Right lobe of liver (tissue), 6 donors: Measurements from ENCODE around the gene BMAL2. TPM values are rescaled to one million over a fixed set of nuclear protein-coding genes. Genes with fewer than 3 reads are reported as not detected.

Source experiments
- ATAC-seq, 4 donors: fragments of 200-7000 bp; cut with Tn5 transposase; one replicate each; pipeline ENCODE4 v1.9.1; 2020; ENCODE audit warnings: mild to moderate bottlenecking in 4 of 4, moderate library complexity in 4 of 4
- DNase-seq, 3 donors: peaks; one replicate each; pipeline ENCODE4 v3.0.0-alpha.2; 2020
- H3K27ac ChIP-seq, 3 donors: fragments of 200-600 bp; one replicate each; pipeline ENCODE4 v1.8.0; 2022
- H3K27me3 ChIP-seq, 2 donors: fragments of 200-600 bp; one replicate each; pipeline ENCODE4 v1.8.0; 2022
- H3K36me3 ChIP-seq, 4 donors: fragments of 200-600 bp; sonication (generic) in 1 of 4; one replicate each; pipeline versions ENCODE4 v1.5.1 to v1.8.0; 2017 to 2022; ENCODE audit warnings: control low read depth in 1 of 4
- H3K4me1 ChIP-seq, 4 donors: fragments of 200-600 bp; sonication (generic) in 1 of 4; one replicate each; pipeline versions ENCODE4 v1.5.1 to v1.8.0; 2017 to 2022; ENCODE audit warnings: control low read depth in 1 of 4
- H3K4me3 ChIP-seq, 3 donors: fragments of 200-600 bp; one replicate each; pipeline ENCODE4 v1.8.0; 2022
- H3K9me3 ChIP-seq, 4 donors: fragments of 200-600 bp; sonication (generic) in 1 of 4; one replicate each; pipeline versions ENCODE4 v1.5.1 to v1.8.0; 2017 to 2022; ENCODE audit warnings: control low read depth in 1 of 4
- POLR2A ChIP-seq: fragments of 450-650 bp; IDR thresholded peaks from one replicate; pipeline ENCODE4 v1.6.1; 2017; ENCODE audit warnings: antibody characterized with exemption, mild to moderate bottlenecking
- WGBS: methylation state at CpG from one replicate; pipeline ENCODE4 v1.1.6; 2018; ENCODE audit warnings: low coverage, low lambda C conversion rate; ENCODE audit not compliant: insufficient coverage; ENCODE audit errors: missing lambda C conversion rate; 5-methylcytosine and 5-hydroxymethylcytosine counted together
- intact Hi-C, 2 donors: fragments of 100-400 bp; cut with DNase I; formaldehyde crosslinking; loops; one replicate each; pipeline versions ENCODE4 v1.11.2 to v1.14.1; 2022
- total RNA-seq, 6 experiments: library from RNA; depleted of rRNA in 2 of 6; stranded (reverse); fragments of >200 nt in 2 of 6; fragmentation: NEBNext Ultra II Directional in 3 of 6; extraction: Animal tissue kit (Norgen Biotek cat#: 25700) in 3 of 6; gene quantifications; one replicate each; pipeline versions ENCODE4 v1.1.0 to v1.2.4, GENCODE V29; 2016 to 2023
- TF ChIP-seq, protein P1 (sequence below), 4 donors: fragments of 200-600 bp in 3 of 4; fragments of 450-650 bp in 1 of 4; IDR thresholded peaks; one replicate each; pipeline versions ENCODE4 v1.5.1 to v1.8.0; 2016 to 2022; ENCODE audit warnings: antibody characterized with exemption in 4 of 4, mild to moderate bottlenecking in 2 of 4
- donor health status: DM: no; HTN: yes; CAD: no.
- donor health status: DM: no; HTN: no; CAD: no.
- donor health status: DM: no; HTN: no; CAD: no.
- donor health status: DM: no; HTN: yes; CAD: no.
- donor health status: DM: no; HTN: yes; CAD: no.

The BMAL2 gene
- total RNA-seq, 6 experiments from 2014 or later, result 2.6 to 22.5 (median 4.3) TPM

DNA sequence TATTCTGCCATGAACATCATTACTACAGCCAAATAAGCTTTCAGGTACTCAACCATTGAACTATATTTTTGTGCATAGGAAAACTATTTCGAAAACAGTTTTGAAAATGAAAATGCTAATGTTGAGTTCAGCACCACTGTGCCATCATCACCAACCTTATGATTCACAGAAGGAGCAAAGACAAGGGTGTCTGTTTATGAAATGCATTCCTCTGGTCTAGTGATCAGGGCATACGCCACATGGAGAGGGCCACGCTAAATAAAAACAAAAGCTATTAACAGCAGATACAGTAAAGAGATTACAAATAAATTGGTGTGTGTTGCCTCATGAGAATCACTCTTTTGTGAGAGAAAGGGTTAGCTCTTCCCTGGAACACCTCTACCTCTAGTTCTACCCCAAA, 43.2 kb upstream of the BMAL2 start:
- Histone ChIP-seq H3K9me3 (no peaks in the 10 kb centered on the region), H3K36me3 (no peaks in the 10 kb centered on the region), H3K4me1 (peaks cover 0 to 15% (median 0%) of the 10 kb centered on the region in 4 donors), H3K27me3 (no peaks in the 10 kb centered on the region), H3K27ac (no peak overlapping the region), H3K4me3 (no peak overlapping the region)
- 79% methylated on average over 3 of the region's 3 CpGs for WGBS
- DNase-seq, result no peak
- no peak for ATAC-seq
- intact Hi-C loops, result no loop called here
- TF ChIP-seq POLR2A, result no peak
- TF ChIP-seq, protein P1, sequence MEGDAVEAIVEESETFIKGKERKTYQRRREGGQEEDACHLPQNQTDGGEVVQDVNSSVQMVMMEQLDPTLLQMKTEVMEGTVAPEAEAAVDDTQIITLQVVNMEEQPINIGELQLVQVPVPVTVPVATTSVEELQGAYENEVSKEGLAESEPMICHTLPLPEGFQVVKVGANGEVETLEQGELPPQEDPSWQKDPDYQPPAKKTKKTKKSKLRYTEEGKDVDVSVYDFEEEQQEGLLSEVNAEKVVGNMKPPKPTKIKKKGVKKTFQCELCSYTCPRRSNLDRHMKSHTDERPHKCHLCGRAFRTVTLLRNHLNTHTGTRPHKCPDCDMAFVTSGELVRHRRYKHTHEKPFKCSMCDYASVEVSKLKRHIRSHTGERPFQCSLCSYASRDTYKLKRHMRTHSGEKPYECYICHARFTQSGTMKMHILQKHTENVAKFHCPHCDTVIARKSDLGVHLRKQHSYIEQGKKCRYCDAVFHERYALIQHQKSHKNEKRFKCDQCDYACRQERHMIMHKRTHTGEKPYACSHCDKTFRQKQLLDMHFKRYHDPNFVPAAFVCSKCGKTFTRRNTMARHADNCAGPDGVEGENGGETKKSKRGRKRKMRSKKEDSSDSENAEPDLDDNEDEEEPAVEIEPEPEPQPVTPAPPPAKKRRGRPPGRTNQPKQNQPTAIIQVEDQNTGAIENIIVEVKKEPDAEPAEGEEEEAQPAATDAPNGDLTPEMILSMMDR (IDR thresholded peaks at IDR 0.05), result no peak

- H3K27me3 ChIP-seq, result no peaks in the 10 kb centered on the region
- H3K27ac ChIP-seq, result no peak overlapping the region
- H3K4me1 ChIP-seq, result peaks cover 0 to 15% (median 0%) of the 10 kb centered on the region in 4 donors
- WGBS, result 74% methylated on average over 4 of the region's 4 CpGs
- H3K4me3 ChIP-seq, result no peak overlapping the region
- intact Hi-C loops, result no loop called here
- TF ChIP-seq, protein P1 (IDR thresholded peaks at IDR 0.05), result no peak
- no peak for TF ChIP-seq POLR2A
- peak in 1 of 4 donors; percentile 25 for ATAC-seq
- no peaks in the 10 kb centered on the region for H3K36me3 ChIP-seq
- no peak for DNase-seq
- no peaks in the 10 kb centered on the region for H3K9me3 ChIP-seq
These were observed 42.0 kb upstream of the BMAL2 start for GRCh38 chr12:27290501-27291168.

DNA sequence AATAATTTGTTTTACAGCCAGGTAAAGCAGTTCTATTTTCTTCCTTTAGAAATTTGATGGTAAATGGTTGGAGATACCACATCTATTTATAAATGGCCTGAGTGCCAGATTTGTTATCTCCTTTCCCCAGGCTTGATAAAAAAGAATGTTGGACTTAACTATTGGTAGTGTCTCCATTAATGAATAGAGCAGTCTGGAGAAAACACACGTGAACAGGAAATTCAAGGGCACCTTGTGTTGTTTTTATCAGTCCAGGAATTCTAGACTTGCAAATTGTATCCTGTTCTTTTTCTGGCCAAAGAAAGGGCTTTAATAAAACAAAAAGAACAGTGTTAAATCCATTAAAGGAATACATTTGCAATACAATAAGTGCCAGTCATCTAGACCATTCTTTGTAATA, 40.8 kb upstream of the BMAL2 start:
- no peak for TF ChIP-seq POLR2A
- TF ChIP-seq, protein P1 (IDR thresholded peaks at IDR 0.05), result no peak

GRCh38 chr12:27292718-27293117, 39.9 kb upstream of the BMAL2 start:
- no peak for ATAC-seq

More for the DNA sequence above, 40.8 kb upstream of the BMAL2 start:
- Histone ChIP-seq H3K36me3 (no peaks in the 10 kb centered on the region), H3K4me3 (no peak overlapping the region), H3K27me3 (no peaks in the 10 kb centered on the region), H3K9me3 (no peaks in the 10 kb centered on the region), H3K4me1 (peaks cover 0 to 15% (median 0%) of the 10 kb centered on the region in 4 donors), H3K27ac (no peak overlapping the region)
- ATAC-seq (peak in 1 of 4 donors; percentile 44), DNase-seq (no peak)
- 11% methylated on average over 1 of the region's 1 CpG for WGBS
- intact Hi-C loops, result no loop called here

More at GRCh38 chr12:27292718-27293117, 39.9 kb upstream of the BMAL2 start:
- 83% methylated on average over 2 of the region's 2 CpGs for WGBS
- intact Hi-C loops, result no loop called here
- Histone ChIP-seq H3K4me3 (no peak overlapping the region), H3K36me3 (no peaks in the 10 kb centered on the region), H3K9me3 (no peaks in the 10 kb centered on the region), H3K27ac (peak overlapping the region in 1 of 3 donors; percentile 26), H3K4me1 (peaks cover 0 to 15% (median 0%) of the 10 kb centered on the region in 4 donors), H3K27me3 (no peaks in the 10 kb centered on the region)
- TF ChIP-seq, protein P1 (IDR thresholded peaks at IDR 0.05), result no peak
- TF ChIP-seq POLR2A, result no peak
- no peak for DNase-seq
